MM.1S (cell line): ENCODE measurements around the gene TDP2.

Experiments used
- CTCF ChIP-seq: fragments of 300-600 bp; sonication (generic); IDR thresholded peaks from 2 replicates; pipeline ENCODE4 v1.5.1; 2016; ENCODE audit warnings: antibody characterized with exemption, low read length, mixed read lengths
- EZH2 ChIP-seq: fragments of 300-600 bp; sonication (generic); optimal IDR thresholded peaks from 2 replicates; pipeline ENCODE3; 2017; ENCODE audit warnings: low read depth, mild to moderate bottlenecking, antibody characterized with exemption, low read length, mixed read lengths

DNA sequence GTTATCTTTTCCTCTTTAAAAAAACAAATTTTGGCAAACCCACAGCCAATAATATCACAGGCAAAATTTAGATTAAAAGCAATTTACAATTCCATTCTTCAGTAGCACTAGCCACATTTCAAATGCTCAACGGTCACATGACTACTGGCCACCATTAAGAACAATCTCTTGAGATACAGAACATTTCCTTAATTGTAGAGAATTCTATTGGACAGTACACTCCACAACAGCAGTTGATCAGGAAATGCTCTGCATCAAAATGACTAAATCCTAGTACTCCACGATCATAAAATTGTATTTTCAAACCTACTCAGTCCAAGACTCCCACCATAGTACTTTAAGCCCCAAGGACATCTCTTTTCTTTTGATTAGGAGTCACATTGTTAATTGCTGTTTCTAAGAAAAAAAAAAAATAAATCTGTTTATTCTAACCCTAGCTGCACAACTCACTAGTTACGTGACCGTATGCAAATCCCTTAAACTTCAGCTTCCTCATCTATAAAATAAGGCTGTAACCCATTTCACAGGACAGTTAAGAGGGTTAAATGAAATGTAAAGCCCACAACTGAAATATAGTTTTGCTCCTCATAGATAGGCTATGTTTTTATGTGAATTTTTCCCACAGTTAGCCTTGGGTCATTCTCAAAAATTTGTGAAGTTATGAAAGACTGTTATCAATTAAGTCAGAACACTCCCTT lies 42.5 kb upstream of the TDP2 start:
- TF ChIP-seq CTCF = no peak
- no peak for TF ChIP-seq EZH2
